ENCODE results near the gene PLCXD1.

The PLCXD1 gene

DNA sequence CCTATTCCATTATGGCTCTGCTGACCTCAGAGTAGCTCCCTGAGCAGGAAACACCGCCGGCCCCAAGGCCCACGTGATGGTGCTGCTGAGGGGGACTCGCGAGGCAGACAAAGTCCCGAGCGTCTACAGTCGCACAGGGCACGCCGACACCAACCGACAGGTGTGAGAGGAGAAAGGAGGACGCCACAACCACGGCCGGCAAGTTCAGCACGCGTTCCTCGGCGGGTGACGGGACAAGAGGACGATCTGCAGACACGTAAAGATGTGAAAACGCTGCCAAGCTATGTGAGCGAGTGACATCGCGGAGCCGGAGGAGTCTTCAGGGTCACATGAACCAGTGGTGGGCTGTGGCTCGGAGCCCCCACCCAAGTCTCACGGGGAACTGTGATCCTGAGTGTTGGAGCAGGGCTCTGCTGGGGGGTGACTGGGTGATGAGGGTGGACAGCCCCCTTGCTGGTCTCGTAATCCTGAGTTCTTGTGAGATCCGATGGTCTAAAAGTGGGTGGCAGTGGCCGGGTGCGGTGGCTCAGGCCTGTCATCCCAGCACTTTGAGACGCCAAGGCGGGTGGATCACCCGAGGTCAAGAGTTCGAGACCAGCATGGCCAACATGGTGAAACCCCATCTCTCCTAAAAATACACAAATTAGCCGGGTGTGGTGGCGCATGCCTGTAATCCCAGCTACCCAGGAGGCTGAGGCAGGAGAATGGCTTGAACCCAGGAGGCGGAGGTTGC is 71.6 kb downstream of the PLCXD1 start:
- no peak for DNase-seq

All from stimulated activated CD4-positive, alpha-beta T cell treated with anti-CD3 and anti-CD28 coated beads, Interleukin-2, amount 100 ng/mL, for 24 hours (primary cell).